Subcutaneous adipose tissue (tissue), 4 donors: ENCODE data around the gene TMEM126B. TPM values are rescaled to one million over a fixed set of nuclear protein-coding genes. Genes with fewer than 3 reads are reported as not detected.

Source experiments
- total RNA-seq, 4 donors: library from RNA; depleted of rRNA; stranded (reverse); fragments of >200 nt; gene quantifications; one replicate each; pipeline ENCODE4 v1.1.0, GENCODE V29; 2016
- TF ChIP-seq, protein P1 (sequence below): fragments of 450-650 bp; IDR thresholded peaks from one replicate; pipeline ENCODE4 v1.5.1; 2016; ENCODE audit warnings: low read depth, mild to moderate bottlenecking, control low read depth, antibody characterized with exemption, moderate library complexity

The TMEM126B gene
- total RNA-seq, 4 donors from 2014 or later = 41.1 to 69.3 (median 58.2) TPM

DNA sequence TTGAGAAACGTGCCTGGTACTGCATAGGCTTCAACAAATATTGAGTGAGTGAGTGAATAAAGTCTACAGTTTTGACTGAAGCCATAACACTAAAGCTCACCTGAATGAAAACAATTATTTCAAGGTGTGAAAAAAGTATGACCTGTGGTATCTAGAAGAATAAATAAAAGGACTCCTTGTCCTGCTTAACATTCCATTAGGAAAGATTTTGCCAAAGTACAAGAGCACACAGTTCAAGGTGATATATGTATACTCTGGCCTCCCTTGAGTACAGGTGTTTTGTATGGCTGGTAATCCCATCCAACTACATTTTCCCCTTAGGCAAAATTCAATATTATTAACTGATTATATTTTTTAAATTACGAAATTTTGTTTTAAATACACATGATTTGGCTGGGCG lies 38.3 kb downstream of the TMEM126B start:
- TF ChIP-seq, protein P1, sequence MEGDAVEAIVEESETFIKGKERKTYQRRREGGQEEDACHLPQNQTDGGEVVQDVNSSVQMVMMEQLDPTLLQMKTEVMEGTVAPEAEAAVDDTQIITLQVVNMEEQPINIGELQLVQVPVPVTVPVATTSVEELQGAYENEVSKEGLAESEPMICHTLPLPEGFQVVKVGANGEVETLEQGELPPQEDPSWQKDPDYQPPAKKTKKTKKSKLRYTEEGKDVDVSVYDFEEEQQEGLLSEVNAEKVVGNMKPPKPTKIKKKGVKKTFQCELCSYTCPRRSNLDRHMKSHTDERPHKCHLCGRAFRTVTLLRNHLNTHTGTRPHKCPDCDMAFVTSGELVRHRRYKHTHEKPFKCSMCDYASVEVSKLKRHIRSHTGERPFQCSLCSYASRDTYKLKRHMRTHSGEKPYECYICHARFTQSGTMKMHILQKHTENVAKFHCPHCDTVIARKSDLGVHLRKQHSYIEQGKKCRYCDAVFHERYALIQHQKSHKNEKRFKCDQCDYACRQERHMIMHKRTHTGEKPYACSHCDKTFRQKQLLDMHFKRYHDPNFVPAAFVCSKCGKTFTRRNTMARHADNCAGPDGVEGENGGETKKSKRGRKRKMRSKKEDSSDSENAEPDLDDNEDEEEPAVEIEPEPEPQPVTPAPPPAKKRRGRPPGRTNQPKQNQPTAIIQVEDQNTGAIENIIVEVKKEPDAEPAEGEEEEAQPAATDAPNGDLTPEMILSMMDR = no peak

DNA sequence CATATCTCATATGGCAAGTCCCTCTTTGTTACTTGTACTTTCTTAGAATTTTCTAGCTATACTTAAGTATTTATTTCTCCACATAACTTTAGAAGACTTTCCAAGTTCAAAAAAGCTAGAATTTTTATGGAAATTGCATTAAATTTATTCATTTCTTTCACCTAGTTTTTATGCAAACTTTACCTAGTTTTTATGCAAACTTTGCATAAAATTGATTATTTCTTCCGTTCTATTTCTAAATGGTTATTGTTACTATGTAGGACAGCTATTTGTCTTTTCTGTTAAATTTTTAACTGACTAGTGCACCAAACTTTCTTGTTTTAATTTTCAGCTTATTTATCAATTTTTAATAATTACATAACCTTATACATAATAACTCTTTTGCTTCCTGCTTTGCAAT lies 39.8 kb downstream of the TMEM126B start:
- TF ChIP-seq, protein P1 = no peak

DNA sequence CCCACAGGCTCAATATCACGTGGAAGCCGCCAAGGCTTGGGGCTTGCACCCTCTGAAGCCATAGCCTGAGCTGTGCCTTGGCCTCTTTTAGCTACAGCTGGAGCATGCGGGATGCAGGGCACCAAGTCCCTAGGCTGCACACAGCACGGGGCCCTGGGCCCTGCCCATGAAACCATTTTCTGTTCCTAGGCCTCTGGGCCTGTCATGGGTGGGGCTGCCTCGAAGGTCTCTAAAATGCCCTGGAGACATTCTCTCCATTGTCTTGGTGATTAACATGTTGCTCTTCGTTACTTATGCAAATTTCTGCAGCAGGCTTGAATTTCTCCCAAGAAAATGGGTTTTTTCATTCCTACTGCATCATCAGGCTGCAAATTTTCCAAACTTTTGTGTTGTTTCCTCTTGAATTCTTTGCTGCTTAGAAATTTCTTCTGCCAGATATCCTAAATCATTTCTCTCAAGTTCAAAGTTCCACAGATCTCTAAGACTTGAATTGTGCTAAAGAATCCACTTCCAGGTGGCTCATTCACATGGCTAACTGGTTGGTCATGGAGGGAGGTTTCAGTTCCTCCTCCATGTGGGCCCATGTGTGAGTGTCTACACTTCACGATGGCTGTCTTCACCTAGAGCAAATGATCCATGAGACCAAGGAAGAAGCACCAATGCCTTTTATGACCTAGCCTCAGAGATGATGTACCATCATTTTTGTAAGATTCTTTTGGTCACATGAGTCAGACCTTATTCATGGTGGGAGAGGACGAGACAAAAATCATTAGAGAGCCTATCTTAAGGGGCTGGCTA lies 43.9 kb downstream of the TMEM126B start:
- TF ChIP-seq, protein P1 = no peak

DNA sequence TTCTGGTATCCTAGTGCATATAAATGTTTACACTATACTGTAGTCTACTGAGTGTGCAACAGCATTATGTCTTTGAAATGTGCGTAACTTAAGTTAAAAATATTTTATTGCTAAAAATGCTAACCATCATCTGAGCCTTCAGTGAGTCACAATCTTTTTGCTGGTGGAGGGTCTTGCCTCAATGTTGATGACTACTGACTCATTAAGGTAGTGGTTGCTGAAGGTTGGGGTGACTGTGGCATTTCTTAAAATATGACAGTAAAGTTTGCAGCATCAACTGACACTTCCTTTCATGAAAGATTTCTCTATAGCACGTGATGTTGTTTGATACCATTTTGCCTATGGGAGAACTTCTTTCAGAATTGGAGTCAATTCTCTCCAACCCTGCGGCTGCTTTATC lies 45.0 kb downstream of the TMEM126B start:
- TF ChIP-seq, protein P1 = no peak

DNA sequence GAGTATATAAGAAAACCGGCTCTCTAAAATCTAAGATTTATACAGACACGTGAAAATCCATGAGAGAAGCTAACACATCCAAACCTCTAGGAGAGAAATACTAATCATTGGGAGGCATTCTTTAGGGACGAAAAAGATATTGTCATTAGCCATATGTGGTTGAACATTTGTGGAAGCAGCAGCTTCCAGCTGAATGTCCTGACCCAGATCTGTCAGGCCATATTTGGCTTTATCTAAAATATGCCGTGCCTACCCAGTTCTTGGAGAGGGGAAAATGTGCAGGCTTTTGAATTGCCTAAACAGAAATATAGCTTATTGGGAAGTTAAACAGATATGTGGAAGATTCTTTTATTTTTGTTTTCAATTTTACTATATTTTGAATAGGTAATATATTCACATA lies 51.2 kb downstream of the TMEM126B start:
- TF ChIP-seq, protein P1 = no peak

DNA sequence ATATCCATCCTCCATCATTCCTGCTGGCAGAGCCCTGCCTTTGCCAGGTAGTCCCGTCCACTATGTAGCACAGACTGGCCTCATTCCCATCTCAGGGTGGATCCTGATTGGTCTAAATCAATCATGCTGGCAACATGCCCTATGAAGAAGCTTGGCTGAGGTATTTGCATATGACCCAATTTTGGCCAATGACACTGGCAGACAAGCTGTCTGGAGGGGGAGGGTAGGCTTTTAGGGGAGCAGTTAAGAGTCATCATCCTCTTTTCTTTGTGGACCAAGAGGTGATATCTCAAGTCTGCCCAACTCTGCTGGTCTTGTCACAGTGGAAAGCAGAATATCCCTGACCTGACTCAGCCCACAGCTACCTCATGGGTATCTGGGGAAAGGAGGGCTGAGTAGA lies 52.5 kb downstream of the TMEM126B start:
- TF ChIP-seq, protein P1 = no peak

DNA sequence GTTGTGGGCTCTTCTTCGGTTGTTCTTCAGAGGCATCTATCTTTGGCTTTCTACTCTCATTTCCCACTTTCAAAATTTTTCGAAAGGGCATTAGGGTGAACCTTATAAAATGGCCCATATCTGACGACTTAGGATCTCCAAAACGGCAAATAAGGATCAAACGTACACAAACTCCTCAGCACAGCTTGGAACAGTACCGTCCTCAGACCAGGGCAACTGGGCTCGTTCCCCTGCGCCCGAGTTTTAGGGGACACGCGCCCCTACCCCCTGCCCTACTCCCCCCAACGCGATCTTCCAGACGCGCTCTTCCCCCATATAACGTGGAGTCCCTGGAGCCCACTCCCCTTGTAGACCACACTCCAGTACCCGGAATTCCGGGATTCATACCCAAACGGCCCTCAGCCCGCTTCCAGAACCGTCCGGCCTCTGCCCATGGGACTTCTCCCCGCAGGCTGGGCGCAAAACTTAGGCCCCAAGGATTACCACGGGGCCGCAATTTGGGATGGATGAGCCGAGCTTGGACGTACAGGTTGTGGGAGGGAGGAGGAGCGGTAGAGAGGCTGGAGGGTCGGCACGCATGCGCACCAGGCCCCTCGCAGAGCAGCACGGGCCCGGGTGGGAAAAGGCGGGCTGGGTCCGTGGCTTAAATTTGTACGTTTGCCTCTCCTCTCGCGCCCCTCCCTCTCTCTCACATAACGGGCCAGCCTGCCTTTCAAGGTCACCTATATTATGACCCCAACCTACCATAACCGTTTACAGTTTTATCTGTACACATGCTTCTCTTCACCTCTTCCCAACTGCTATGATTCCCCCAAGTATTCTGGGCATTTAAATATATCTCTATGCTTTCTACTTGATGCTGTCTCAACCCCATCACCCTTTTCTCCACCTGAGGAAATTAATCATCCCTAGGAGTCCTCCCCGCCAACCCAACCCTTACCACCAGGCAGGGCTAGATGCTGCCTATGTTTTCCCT lies 54.2 kb downstream of the TMEM126B start:
- TF ChIP-seq, protein P1 = no peak
